SK-N-SH treated with all-trans-retinoic acid at 6 μM for 48 hours (cell line): ENCODE measurements around the gene ARID5B.

Source experiments
- ATAC-seq: fragments of 200-7000 bp; cut with Tn5 transposase; 3 replicates; pipeline ENCODE4 v1.9.1; 2020; ENCODE audit warnings: mild to moderate bottlenecking, moderate library complexity
- ARNTL ChIP-seq: fragments of 450-650 bp; formaldehyde crosslinking; IDR thresholded peaks from 2 replicates; pipeline ENCODE4 v1.5.0; 2020; ENCODE audit warnings: low read depth, mild to moderate bottlenecking, moderate library complexity, borderline replicate concordance
- BACH2 ChIP-seq: fragments of 250-450 bp; sonication (Bioruptor Pico); IDR thresholded peaks from 2 replicates; pipeline ENCODE4 v1.9.0; 2021; ENCODE audit warnings: mild to moderate bottlenecking, borderline replicate concordance
- CSDC2 ChIP-seq: fragments of 250-450 bp; sonication (Bioruptor Pico); IDR thresholded peaks from 2 replicates; pipeline ENCODE4 v1.5.0; 2020; ENCODE audit warnings: mild to moderate bottlenecking, moderate library complexity
- ESRRG ChIP-seq: fragments of 250-450 bp; sonication (Bioruptor Pico); IDR thresholded peaks from 2 replicates; pipeline ENCODE4 v1.6.1; 2021; ENCODE audit warnings: mild to moderate bottlenecking
- GLIS3 ChIP-seq: fragments of 250-450 bp; sonication (Bioruptor Pico); IDR thresholded peaks from 2 replicates; pipeline ENCODE4 v1.5.0; 2020; ENCODE audit warnings: mild to moderate bottlenecking, moderate library complexity
- ISL1 ChIP-seq: fragments of 250-450 bp; sonication (Bioruptor Pico); IDR thresholded peaks from 2 replicates; pipeline ENCODE4 v2.1.2; 2022; ENCODE audit warnings: mild to moderate bottlenecking, moderate library complexity
- OSR1 ChIP-seq: fragments of 250-450 bp; sonication (Bioruptor Pico); IDR thresholded peaks from 2 replicates; pipeline ENCODE4 v1.8.0; 2022; ENCODE audit warnings: moderate library complexity, mild to moderate bottlenecking, inconsistent platforms
- PPARA ChIP-seq: fragments of 250-450 bp; sonication (Bioruptor Pico); IDR thresholded peaks from 2 replicates; pipeline ENCODE4 v1.5.0; 2020; ENCODE audit warnings: mild to moderate bottlenecking, borderline replicate concordance
- RARB ChIP-seq: fragments of 250-450 bp; sonication (Bioruptor Pico); IDR thresholded peaks from 2 replicates; pipeline ENCODE4 v1.8.0; 2021; ENCODE audit warnings: mild to moderate bottlenecking, moderate library complexity
- SNAI2 ChIP-seq: fragments of 250-450 bp; sonication (Bioruptor Pico); IDR thresholded peaks from 2 replicates; pipeline ENCODE4 v1.5.0; 2020; ENCODE audit warnings: mild to moderate bottlenecking, moderate library complexity
- TCF4 ChIP-seq: fragments of 250-450 bp; sonication (Bioruptor Pico); IDR thresholded peaks from 2 replicates; pipeline ENCODE4 v1.8.0; 2021; ENCODE audit warnings: mild to moderate bottlenecking, moderate library complexity, borderline replicate concordance
- TOX ChIP-seq: fragments of 250-450 bp; sonication (Bioruptor Pico); IDR thresholded peaks from 2 replicates; pipeline ENCODE4 v1.8.0; 2021; ENCODE audit warnings: mild to moderate bottlenecking, moderate library complexity, borderline replicate concordance
- ZC3H10 ChIP-seq: fragments of 250-450 bp; sonication (Bioruptor Pico); IDR thresholded peaks from 2 replicates; pipeline ENCODE4 v1.5.1; 2021; ENCODE audit warnings: mild to moderate bottlenecking, moderate library complexity
- ZFP30 ChIP-seq: fragments of 450-650 bp; formaldehyde crosslinking; IDR thresholded peaks from 2 replicates; pipeline ENCODE4 v1.5.0; 2022; ENCODE audit warnings: mild to moderate bottlenecking, moderate library complexity
- ZNF565 ChIP-seq: fragments of 450-650 bp; formaldehyde crosslinking; conservative IDR thresholded peaks from 2 replicates; pipeline ENCODE4 v1.5.0; 2020; ENCODE audit warnings: low read depth, mild to moderate bottlenecking, moderate library complexity
- ZNF70 ChIP-seq: fragments of 450-650 bp; formaldehyde crosslinking; IDR thresholded peaks from 2 replicates; pipeline ENCODE4 v1.5.0; 2020; ENCODE audit warnings: mild to moderate bottlenecking, moderate library complexity
- ZNF8 ChIP-seq: fragments of 450-650 bp; formaldehyde crosslinking; IDR thresholded peaks from 2 replicates; pipeline ENCODE4 v1.5.0; 2020; ENCODE audit warnings: mild to moderate bottlenecking, moderate library complexity
- TF ChIP-seq, protein P1 (sequence below): fragments of 250-450 bp; sonication (Bioruptor Pico); IDR thresholded peaks from 2 replicates; pipeline ENCODE4 v1.5.1; 2021; ENCODE audit warnings: mild to moderate bottlenecking, moderate library complexity
- TF ChIP-seq, protein P2 (sequence below): fragments of 250-450 bp; sonication (Bioruptor Pico); IDR thresholded peaks from 2 replicates; pipeline ENCODE4 v1.5.1; 2020; ENCODE audit warnings: low read depth, mild to moderate bottlenecking, moderate library complexity
- TF ChIP-seq, protein P3 (sequence below): fragments of 250-450 bp; sonication (Bioruptor Pico); IDR thresholded peaks from 2 replicates; pipeline ENCODE4 v1.8.0; 2021; ENCODE audit warnings: low read depth, mild to moderate bottlenecking, moderate library complexity, borderline replicate concordance
- TF ChIP-seq, protein P4 (sequence below): fragments of 250-450 bp; sonication (Bioruptor Pico); IDR thresholded peaks from 2 replicates; pipeline ENCODE4 v1.5.0; 2020; ENCODE audit warnings: mild to moderate bottlenecking, moderate library complexity

ARID5B gene

DNA sequence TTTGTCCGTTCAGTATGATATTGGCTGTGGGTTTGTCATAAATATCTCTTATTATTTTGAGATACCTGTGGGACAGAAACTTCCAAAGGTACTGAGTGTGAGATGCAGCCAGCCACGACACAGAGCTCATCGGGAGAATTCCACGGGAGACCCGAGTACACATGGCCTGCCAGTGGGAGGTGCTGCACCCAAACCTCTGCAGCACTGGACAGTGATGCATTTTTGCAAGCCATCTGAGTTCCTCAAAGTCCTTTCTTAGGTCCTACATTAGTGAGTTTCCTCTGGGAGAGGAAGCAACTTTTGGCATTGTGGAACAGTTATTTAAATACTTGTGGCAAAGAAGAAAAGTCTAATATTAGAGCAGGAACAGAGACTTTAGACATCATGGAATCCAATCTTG is 77.5 kb downstream of the ARID5B start:
- TF ChIP-seq TOX (CRISPR knock-in tag) (no peak), ZNF70 (CRISPR knock-in tag) (no peak), RARB (no peak), ZNF565 (CRISPR knock-in tag) (no peak), ZFP30 (no peak), PPARA (CRISPR knock-in tag) (no peak), ESRRG (CRISPR knock-in tag) (no peak), ZNF8 (CRISPR knock-in tag) (no peak), ARNTL (CRISPR knock-in tag) (no peak), OSR1 (CRISPR knock-in tag) (no peak), CSDC2 (no peak), TCF4 (CRISPR knock-in tag) (no peak), ZC3H10 (no peak), BACH2 (CRISPR knock-in tag) (no peak), ISL1 (CRISPR knock-in tag) (no peak), SNAI2 (CRISPR knock-in tag) (no peak), GLIS3 (no peak)
- TF ChIP-seq, protein P1, sequence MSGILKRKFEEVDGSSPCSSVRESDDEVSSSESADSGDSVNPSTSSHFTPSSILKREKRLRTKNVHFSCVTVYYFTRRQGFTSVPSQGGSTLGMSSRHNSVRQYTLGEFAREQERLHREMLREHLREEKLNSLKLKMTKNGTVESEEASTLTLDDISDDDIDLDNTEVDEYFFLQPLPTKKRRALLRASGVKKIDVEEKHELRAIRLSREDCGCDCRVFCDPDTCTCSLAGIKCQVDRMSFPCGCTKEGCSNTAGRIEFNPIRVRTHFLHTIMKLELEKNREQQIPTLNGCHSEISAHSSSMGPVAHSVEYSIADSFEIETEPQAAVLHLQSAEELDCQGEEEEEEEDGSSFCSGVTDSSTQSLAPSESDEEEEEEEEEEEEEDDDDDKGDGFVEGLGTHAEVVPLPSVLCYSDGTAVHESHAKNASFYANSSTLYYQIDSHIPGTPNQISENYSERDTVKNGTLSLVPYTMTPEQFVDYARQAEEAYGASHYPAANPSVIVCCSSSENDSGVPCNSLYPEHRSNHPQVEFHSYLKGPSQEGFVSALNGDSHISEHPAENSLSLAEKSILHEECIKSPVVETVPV, result no peak
- TF ChIP-seq, protein P2, sequence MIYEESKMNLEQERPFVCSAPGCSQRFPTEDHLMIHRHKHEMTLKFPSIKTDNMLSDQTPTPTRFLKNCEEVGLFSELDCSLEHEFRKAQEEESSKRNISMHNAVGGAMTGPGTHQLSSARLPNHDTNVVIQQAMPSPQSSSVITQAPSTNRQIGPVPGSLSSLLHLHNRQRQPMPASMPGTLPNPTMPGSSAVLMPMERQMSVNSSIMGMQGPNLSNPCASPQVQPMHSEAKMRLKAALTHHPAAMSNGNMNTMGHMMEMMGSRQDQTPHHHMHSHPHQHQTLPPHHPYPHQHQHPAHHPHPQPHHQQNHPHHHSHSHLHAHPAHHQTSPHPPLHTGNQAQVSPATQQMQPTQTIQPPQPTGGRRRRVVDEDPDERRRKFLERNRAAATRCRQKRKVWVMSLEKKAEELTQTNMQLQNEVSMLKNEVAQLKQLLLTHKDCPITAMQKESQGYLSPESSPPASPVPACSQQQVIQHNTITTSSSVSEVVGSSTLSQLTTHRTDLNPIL (CRISPR knock-in tag), result no peak
- TF ChIP-seq, protein P3, sequence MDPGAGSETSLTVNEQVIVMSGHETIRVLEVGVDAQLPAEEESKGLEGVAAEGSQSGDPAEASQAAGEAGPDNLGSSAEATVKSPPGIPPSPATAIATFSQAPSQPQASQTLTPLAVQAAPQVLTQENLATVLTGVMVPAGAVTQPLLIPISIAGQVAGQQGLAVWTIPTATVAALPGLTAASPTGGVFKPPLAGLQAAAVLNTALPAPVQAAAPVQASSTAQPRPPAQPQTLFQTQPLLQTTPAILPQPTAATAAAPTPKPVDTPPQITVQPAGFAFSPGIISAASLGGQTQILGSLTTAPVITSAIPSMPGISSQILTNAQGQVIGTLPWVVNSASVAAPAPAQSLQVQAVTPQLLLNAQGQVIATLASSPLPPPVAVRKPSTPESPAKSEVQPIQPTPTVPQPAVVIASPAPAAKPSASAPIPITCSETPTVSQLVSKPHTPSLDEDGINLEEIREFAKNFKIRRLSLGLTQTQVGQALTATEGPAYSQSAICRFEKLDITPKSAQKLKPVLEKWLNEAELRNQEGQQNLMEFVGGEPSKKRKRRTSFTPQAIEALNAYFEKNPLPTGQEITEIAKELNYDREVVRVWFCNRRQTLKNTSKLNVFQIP (CRISPR knock-in tag), result no peak
- TF ChIP-seq, all 23 proteins: peak for 0
- ATAC-seq, result no peak

DNA sequence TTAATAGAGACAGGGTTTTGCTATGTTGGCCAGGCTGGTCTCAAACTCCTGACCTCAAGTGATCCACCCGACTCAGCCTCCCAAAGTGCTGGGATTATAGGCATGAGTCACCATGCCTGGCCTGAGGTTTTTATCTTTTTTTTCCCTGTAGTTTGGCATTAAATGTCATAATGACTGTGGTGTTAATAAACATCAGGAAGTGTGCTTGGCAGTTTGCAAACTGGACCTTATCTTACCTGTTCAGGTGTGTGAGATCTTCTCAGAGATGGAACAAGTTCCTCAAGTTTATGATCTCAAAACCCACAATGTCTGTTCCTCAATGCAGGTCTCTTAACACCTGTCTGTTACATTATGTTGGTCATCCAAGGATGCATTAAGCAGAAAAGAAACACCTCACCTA is 80.0 kb downstream of the ARID5B start:
- no peak for ATAC-seq
- TF ChIP-seq SNAI2 (CRISPR knock-in tag) (no peak), OSR1 (CRISPR knock-in tag) (no peak), ISL1 (CRISPR knock-in tag) (no peak), TOX (CRISPR knock-in tag) (no peak), ZC3H10 (no peak), ESRRG (CRISPR knock-in tag) (no peak), RARB (no peak), PPARA (CRISPR knock-in tag) (no peak), ZNF70 (CRISPR knock-in tag) (no peak)
- TF ChIP-seq, protein P4, sequence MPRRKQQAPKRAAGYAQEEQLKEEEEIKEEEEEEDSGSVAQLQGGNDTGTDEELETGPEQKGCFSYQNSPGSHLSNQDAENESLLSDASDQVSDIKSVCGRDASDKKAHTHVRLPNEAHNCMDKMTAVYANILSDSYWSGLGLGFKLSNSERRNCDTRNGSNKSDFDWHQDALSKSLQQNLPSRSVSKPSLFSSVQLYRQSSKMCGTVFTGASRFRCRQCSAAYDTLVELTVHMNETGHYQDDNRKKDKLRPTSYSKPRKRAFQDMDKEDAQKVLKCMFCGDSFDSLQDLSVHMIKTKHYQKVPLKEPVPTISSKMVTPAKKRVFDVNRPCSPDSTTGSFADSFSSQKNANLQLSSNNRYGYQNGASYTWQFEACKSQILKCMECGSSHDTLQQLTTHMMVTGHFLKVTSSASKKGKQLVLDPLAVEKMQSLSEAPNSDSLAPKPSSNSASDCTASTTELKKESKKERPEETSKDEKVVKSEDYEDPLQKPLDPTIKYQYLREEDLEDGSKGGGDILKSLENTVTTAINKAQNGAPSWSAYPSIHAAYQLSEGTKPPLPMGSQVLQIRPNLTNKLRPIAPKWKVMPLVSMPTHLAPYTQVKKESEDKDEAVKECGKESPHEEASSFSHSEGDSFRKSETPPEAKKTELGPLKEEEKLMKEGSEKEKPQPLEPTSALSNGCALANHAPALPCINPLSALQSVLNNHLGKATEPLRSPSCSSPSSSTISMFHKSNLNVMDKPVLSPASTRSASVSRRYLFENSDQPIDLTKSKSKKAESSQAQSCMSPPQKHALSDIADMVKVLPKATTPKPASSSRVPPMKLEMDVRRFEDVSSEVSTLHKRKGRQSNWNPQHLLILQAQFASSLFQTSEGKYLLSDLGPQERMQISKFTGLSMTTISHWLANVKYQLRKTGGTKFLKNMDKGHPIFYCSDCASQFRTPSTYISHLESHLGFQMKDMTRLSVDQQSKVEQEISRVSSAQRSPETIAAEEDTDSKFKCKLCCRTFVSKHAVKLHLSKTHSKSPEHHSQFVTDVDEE (CRISPR knock-in tag), result no peak
- TF ChIP-seq, protein P2 (CRISPR knock-in tag), result no peak
- TF ChIP-seq, all 23 proteins: peak for 0

DNA sequence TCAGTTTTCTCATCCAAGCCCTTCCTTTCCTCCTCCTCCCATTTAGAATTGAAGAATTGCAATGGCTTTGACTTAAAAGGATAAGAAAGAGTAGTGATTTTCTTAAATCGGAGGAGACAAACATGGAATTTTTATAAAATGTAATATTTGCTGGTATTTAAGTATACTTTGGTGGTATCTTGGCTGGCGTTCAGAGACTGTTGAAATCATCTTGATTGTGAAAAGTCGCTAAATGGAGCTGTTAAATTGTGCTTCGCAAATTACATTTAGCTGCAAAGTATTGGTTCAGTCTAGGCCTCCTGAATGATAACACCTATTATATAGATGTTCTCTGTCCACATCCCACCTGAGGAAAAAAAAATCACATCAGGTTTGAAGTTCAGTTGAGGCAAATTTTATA is 81.8 kb downstream of the ARID5B start:
- no peak for TF ChIP-seq PPARA (CRISPR knock-in tag)
- no peak for TF ChIP-seq TCF4 (CRISPR knock-in tag)
- ATAC-seq, result no peak
